ENCODE results near the gene CCDC88C. TPM values are rescaled to one million over a fixed set of nuclear protein-coding genes. Genes with fewer than 3 reads are reported as not detected.
A peak's percentile ranks its signal among the peaks of the same experiment; 100 is the strongest.

The CCDC88C gene
- total RNA-seq, 2 experiments from 2014 or later = 83.6 to 87.8 TPM

- intact Hi-C loops (cut with micrococcal nuclease) = no loop called here
- H3K4me1 Mint-ChIP-seq (ENCODE audit: low read depth) = peaks cover 87% of the 10 kb centered on the region
- no peaks in the 10 kb centered on the region for H3K27me3 Mint-ChIP-seq
- H3K36me3 Mint-ChIP-seq (ENCODE audit: low read depth) = peaks cover 59% of the 10 kb centered on the region
- ATAC-seq (no peak), DNase-seq (no peak)
- peak overlapping the region; percentile 79 for H3K27ac Mint-ChIP-seq
- H3K9me3 Mint-ChIP-seq = no peaks in the 10 kb centered on the region
- POLR2A ChIA-PET = interaction anchor here (0.6 to 10.5 kb wide), 7 partner anchors 9 to 490 kb away, joined by 3 to 137 read pairs (median 9); partner anchors contain the start of gene CCDC88C
- CTCF ChIA-PET = interaction anchor here (0.8 to 13.8 kb wide), 4 partner anchors 12 to 86 kb away, joined by 3 to 183 read pairs (median 80); partner anchors contain the start of gene CCDC88C
- no peak overlapping the region for H3K4me3 Mint-ChIP-seq
- TF ChIP-seq CTCF (IDR thresholded peaks at IDR 0.05) = no peak
These were observed 87.4 kb downstream of the CCDC88C start for GRCh38 chr14:91330096-91330696.

- peaks cover 62% of the 10 kb centered on the region for H3K36me3 Mint-ChIP-seq (ENCODE audit: low read depth)
These were observed 88.1 kb downstream of the CCDC88C start for GRCh38 chr14:91329486-91330014.

GRCh38 chr14:91328313-91329050 lies 89.1 kb downstream of the CCDC88C start:
- intact Hi-C loops (cut with micrococcal nuclease) = no loop called here
- peaks cover 66% of the 10 kb centered on the region for H3K36me3 Mint-ChIP-seq (ENCODE audit: low read depth)
- TF ChIP-seq CTCF (IDR thresholded peaks at IDR 0.05) = no peak
- DNase-seq (no peak), ATAC-seq (no peak)
- H3K4me3 Mint-ChIP-seq = no peak overlapping the region
- POLR2A ChIA-PET = interaction anchor here (1.0 to 10.5 kb wide), 10 partner anchors 9 to 86 kb away, joined by 3 to 137 read pairs (median 4); partner anchors contain the start of gene CCDC88C
- no peaks in the 10 kb centered on the region for H3K27me3 Mint-ChIP-seq
- CTCF ChIA-PET = interaction anchor here (0.8 to 13.8 kb wide), 3 partner anchors 13 to 87 kb away, joined by 3 to 183 read pairs (median 155); partner anchors contain the start of gene CCDC88C
- no peaks in the 10 kb centered on the region for H3K9me3 Mint-ChIP-seq
- peak overlapping the region; percentile 79 for H3K27ac Mint-ChIP-seq
- H3K4me1 Mint-ChIP-seq (ENCODE audit: low read depth) = peaks cover 96% of the 10 kb centered on the region

More at GRCh38 chr14:91329486-91330014, 88.1 kb downstream of the CCDC88C start:
- ATAC-seq (no peak), DNase-seq (no peak)
- no peaks in the 10 kb centered on the region for H3K27me3 Mint-ChIP-seq
- CTCF ChIA-PET = interaction anchor here (0.8 to 13.8 kb wide), 4 partner anchors 13 to 86 kb away, joined by 3 to 183 read pairs (median 80); partner anchors contain the start of gene CCDC88C
- intact Hi-C loops (cut with micrococcal nuclease) = no loop called here
- H3K4me3 Mint-ChIP-seq = no peak overlapping the region
- no peak for TF ChIP-seq CTCF (IDR thresholded peaks at IDR 0.05)
- peak overlapping the region; percentile 79 for H3K27ac Mint-ChIP-seq
- peaks cover 93% of the 10 kb centered on the region for H3K4me1 Mint-ChIP-seq (ENCODE audit: low read depth)
- POLR2A ChIA-PET = interaction anchor here (0.6 to 10.5 kb wide), 9 partner anchors 10 to 490 kb away, joined by 3 to 137 read pairs (median 5); partner anchors contain the start of gene CCDC88C
- no peaks in the 10 kb centered on the region for H3K9me3 Mint-ChIP-seq

GRCh38 chr14:91327661-91328312 lies 89.8 kb downstream of the CCDC88C start:
- Mint-ChIP-seq H3K4me3 (no peak overlapping the region), H3K9me3 (no peaks in the 10 kb centered on the region), H3K27me3 (no peaks in the 10 kb centered on the region), H3K27ac (peak overlapping the region; percentile 73), H3K36me3 (ENCODE audit: low read depth) (peaks cover 69% of the 10 kb centered on the region), H3K4me1 (ENCODE audit: low read depth) (peaks cover 97% of the 10 kb centered on the region)
- no peak for ATAC-seq
- ChIA-PET POLR2A (interaction anchor here (1.0 to 10.5 kb wide), 12 partner anchors 7 to 87 kb away, joined by 3 to 137 read pairs (median 4); partner anchors contain the start of gene CCDC88C), CTCF (interaction anchor here (0.8 to 13.8 kb wide), 5 partner anchors 10 to 88 kb away, joined by 3 to 183 read pairs (median 4); partner anchors contain the start of gene CCDC88C)
- intact Hi-C loops (cut with micrococcal nuclease) = no loop called here
- no peak for TF ChIP-seq CTCF (IDR thresholded peaks at IDR 0.05)
- no peak for DNase-seq

Data from activated CD8-positive, alpha-beta T cell treated with anti-CD3 and anti-CD28 coated beads for 36 hours (primary cell).